Measurements from ENCODE around the gene ULK1. TPM values are rescaled to one million over a fixed set of nuclear protein-coding genes. Genes with fewer than 3 reads are reported as not detected.
A peak's percentile ranks its signal among the peaks of the same experiment; 100 is the strongest.
"Not testable (repeated sequence)": the region's sequence is repeated elsewhere in the genome, so short reads cannot be mapped to it uniquely, and the experiment has no call there.

Gene ULK1
- total RNA-seq, 2 experiments from 2014 or later, result 20.2 to 24.4 TPM

DNA sequence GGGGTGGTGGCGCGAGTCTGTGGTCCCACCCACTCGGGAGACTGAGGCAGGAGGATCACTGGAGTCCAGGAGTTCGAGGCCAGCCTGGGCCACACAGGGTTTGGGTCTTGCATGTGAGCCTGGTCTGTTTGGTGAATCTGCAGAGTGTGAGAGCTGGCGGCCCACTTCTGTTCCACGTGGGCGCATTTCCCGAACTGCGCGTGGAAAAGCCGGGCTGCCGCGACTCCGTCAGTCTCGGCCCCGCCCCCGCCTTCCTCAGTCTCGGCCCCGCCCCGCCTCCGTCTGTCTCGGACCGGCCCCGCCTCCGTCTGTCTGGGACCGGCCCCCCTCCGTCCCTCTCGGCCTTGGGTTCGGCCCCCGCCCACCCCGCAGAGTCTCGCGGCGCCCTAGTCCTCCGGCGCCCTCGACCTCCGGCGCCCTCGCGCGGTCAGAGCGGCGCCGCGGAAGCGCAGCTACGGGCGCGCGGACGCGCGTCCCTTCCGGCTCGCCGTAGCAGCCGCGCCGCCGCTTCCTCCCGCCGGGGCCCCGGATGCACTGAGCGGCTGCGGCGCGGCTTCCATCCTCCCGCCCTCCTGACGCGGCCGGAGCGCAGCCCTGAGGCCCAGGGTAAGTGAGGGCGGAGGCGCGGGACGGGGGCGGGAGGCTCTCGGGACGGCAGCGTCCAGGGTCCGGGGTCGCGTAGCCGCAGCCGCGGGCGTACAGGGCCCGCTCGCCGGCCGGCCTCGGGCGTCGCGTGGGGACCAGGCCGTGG lies 55.2 kb downstream of the ULK1 start, which contains the start of gene EP400:
Gene EP400, plus strand, starts transcription at position 512 of the 751 bp plus-strand sequence. CDS start 10,678 bp downstream, outside the sequence.
- ATAC-seq (peak; percentile 94), DNase-seq (peak; percentile 97)
- Mint-ChIP-seq H3K27ac (peak within 1 kb of the TSS; percentile 93), H3K4me1 (peaks cover 40% of the 10 kb centered on the region), H3K36me3 (peaks cover 9% of the 10 kb centered on the region), H3K9me3 (ENCODE audit: low read depth) (no peaks in the 10 kb centered on the region), H3K4me3 (peak within 1 kb of the TSS; percentile 87), H3K27me3 (no peaks in the 10 kb centered on the region)
- CTCF ChIA-PET, result interaction anchor here (1.0 to 2.3 kb wide), 2 partner anchors 20 to 113 kb away, joined by 4 to 7 read pairs; partner anchors contain the start of gene PUS1

- peaks cover 40% of the 10 kb centered on the region for H3K4me1 Mint-ChIP-seq
- peaks cover 5% of the 10 kb centered on the region for H3K36me3 Mint-ChIP-seq
- H3K27ac Mint-ChIP-seq, result peak overlapping the region; percentile 93
- CTCF ChIA-PET, result interaction anchor here (1.0 to 2.3 kb wide), 2 partner anchors 21 to 114 kb away, joined by 4 to 7 read pairs; partner anchors contain the start of gene PUS1
- peak overlapping the region; percentile 87 for H3K4me3 Mint-ChIP-seq
- no peaks in the 10 kb centered on the region for H3K9me3 Mint-ChIP-seq (ENCODE audit: low read depth)
- ATAC-seq (peak; percentile 28), DNase-seq (peak; percentile 60)
- no peaks in the 10 kb centered on the region for H3K27me3 Mint-ChIP-seq
These were observed 55.9 kb downstream of the ULK1 start for GRCh38 chr12:131950182-131950913.

- H3K27me3 Mint-ChIP-seq; H3K4me3 Mint-ChIP-seq; H3K27ac Mint-ChIP-seq; H3K9me3 Mint-ChIP-seq (ENCODE audit: low read depth); ATAC-seq; CTCF ChIA-PET; H3K36me3 Mint-ChIP-seq: not testable (repeated sequence)
- H3K4me1 Mint-ChIP-seq, result peaks cover 37% of the 10 kb centered on the region
- DNase-seq, result peak; percentile 22
These were observed 59.4 kb downstream of the ULK1 start for GRCh38 chr12:131953810-131954209.

DNA sequence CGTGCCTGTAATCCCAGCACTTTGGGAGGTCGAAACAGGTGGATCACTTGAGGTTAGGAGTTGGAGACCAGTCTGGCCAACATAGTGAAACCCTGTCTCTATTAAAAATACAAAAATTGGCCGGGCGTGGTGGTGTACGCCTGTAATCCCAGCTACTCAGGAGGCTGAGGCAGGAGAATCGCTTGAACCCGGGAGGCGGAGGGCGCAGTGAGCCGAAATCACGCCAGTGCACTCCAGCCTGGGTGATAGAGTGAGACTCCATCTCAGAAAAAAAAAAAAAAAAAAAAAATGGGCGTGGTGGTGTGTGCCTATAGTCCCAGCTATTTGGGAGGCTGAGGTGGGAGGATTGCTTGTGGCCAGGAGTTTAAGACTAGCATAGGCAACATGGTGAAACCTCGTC lies 60.0 kb downstream of the ULK1 start:
- H3K36me3 Mint-ChIP-seq; ATAC-seq; H3K27me3 Mint-ChIP-seq; CTCF ChIA-PET; H3K4me3 Mint-ChIP-seq; H3K27ac Mint-ChIP-seq; H3K9me3 Mint-ChIP-seq (ENCODE audit: low read depth): not testable (repeated sequence)
- DNase-seq, result peak; percentile 16
- peaks cover 37% of the 10 kb centered on the region for H3K4me1 Mint-ChIP-seq

DNA sequence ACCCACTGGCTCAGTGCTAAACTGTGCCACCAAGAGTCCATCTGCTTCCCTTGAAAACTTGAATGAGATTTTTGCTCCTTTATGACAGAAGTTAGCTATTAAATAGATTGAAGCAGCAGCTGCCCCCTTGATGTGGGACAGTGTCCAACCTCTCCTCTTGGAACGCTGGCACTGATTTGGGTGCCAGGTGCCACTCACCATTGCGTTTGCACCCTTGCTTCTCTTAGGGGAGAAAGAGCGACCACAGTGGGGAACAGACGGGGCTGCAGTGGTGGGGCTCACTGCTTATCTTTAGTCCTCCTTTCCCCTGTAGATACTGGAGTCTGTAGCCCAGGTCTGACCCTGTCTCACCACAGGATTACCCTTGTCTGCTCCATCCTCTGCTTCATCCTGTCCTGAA lies 64.7 kb downstream of the ULK1 start:
- H3K4me3 Mint-ChIP-seq, result no peak overlapping the region
- peaks cover 10% of the 10 kb centered on the region for H3K36me3 Mint-ChIP-seq
- no peaks in the 10 kb centered on the region for H3K9me3 Mint-ChIP-seq (ENCODE audit: low read depth)
- CTCF ChIA-PET, result no interaction called here
- no peak for DNase-seq
- H3K4me1 Mint-ChIP-seq, result peaks cover 43% of the 10 kb centered on the region
- ATAC-seq, result no peak
- no peak overlapping the region for H3K27ac Mint-ChIP-seq
- H3K27me3 Mint-ChIP-seq, result no peaks in the 10 kb centered on the region

DNA sequence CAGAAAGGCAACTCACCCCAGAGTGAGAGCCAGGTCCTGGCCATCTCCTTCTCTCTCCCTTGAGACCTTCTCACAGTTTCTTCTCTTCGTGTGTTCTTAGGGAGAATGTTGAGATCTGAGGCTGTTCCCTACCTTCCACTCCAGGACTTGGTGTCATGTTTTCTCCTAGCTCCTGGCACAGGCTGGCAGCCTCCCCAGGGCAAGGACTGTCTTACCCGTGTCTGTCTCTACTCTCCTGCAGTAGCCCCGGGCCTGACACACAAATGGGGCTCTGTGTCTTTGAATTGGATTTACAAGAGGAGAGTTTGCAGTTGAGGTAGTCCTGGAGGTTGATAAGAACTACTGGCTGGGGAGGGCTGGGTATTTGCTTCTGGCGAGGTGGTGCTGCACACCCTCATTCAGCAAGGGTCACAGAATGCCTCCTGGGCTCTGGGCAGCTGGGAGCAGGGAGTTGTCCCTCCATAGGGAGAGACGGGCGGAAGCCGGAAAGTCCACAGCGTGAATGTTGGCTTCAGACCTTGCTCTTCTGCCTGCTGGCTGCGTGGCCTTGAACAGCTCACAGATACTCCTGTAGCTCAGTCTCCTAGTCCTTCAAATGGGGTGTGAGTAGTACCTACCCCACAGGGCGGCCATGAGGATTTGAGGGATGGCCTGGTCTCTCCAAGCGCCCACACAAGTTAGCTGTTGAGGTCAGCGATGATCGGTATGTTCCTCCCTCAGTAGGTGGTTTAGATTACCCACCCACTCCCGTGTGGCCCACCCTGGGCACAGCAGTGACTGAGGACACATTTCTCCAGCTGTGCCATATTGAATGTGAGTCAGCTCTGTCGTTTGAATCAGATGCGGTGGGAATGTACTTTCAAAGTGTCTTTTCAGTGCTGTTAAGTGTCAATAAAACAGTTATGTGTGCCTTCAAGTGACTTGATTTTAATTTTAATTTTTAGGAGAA lies 65.5 kb downstream of the ULK1 start:
- ATAC-seq, result no peak
- H3K27ac Mint-ChIP-seq, result no peak overlapping the region
- peaks cover 47% of the 10 kb centered on the region for H3K4me1 Mint-ChIP-seq
- no peaks in the 10 kb centered on the region for H3K9me3 Mint-ChIP-seq (ENCODE audit: low read depth)
- H3K36me3 Mint-ChIP-seq, result peaks cover 13% of the 10 kb centered on the region
- H3K27me3 Mint-ChIP-seq, result no peaks in the 10 kb centered on the region
- CTCF ChIA-PET, result no interaction called here
- DNase-seq, result no peak
- no peak overlapping the region for H3K4me3 Mint-ChIP-seq

DNA sequence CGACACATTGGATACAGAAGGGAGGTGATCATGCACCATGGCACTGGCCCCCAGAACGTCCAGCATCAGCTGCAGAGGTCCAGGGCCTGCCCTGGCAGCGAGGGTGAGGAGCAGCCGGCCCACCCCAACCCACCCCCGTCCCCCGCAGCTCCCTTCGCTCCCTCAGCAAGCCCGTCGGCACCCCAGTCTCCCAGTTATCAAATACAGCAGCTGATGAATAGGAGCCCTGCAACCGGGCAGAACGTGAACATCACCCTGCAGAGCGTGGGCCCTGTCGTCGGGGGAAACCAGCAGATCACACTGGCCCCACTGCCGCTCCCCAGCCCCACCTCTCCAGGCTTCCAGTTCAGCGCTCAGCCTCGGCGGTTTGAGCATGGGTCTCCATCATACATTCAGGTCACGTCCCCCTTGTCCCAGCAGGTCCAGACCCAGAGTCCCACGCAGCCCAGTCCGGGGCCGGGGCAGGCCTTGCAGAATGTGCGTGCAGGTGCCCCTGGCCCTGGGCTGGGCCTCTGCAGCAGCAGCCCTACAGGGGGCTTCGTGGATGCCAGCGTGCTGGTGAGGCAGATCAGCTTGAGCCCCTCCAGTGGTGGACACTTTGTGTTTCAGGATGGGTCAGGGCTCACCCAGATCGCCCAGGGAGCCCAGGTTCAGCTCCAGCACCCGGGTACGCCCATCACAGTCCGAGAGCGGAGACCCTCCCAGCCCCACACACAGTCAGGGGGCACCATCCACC lies 66.3 kb downstream of the ULK1 start:
- H3K4me3 Mint-ChIP-seq; ATAC-seq; DNase-seq; CTCF ChIA-PET; H3K27ac Mint-ChIP-seq; H3K9me3 Mint-ChIP-seq (ENCODE audit: low read depth); H3K27me3 Mint-ChIP-seq: not testable (repeated sequence)
- Mint-ChIP-seq H3K36me3 (peaks cover 17% of the 10 kb centered on the region), H3K4me1 (peaks cover 48% of the 10 kb centered on the region)

- H3K27ac Mint-ChIP-seq; ATAC-seq; H3K9me3 Mint-ChIP-seq (ENCODE audit: low read depth); H3K27me3 Mint-ChIP-seq; H3K4me3 Mint-ChIP-seq; DNase-seq; CTCF ChIA-PET: not testable (repeated sequence)
- Mint-ChIP-seq H3K36me3 (peaks cover 17% of the 10 kb centered on the region), H3K4me1 (peaks cover 44% of the 10 kb centered on the region)
These were observed 66.9 kb downstream of the ULK1 start for GRCh38 chr12:131961328-131961727.

GRCh38 chr12:131962069-131962468 lies 67.6 kb downstream of the ULK1 start:
- Mint-ChIP-seq H3K27me3 (no peaks in the 10 kb centered on the region), H3K9me3 (ENCODE audit: low read depth) (no peaks in the 10 kb centered on the region), H3K36me3 (peaks cover 17% of the 10 kb centered on the region), H3K27ac (no peak overlapping the region), H3K4me3 (no peak overlapping the region), H3K4me1 (peaks cover 41% of the 10 kb centered on the region)
- DNase-seq (no peak), ATAC-seq (no peak)
- CTCF ChIA-PET, result interaction anchor here (0.7 to 1.6 kb wide), 2 partner anchors 27 to 35 kb away, joined by 3 read pairs; no protein-coding TSS in a partner anchor

DNA sequence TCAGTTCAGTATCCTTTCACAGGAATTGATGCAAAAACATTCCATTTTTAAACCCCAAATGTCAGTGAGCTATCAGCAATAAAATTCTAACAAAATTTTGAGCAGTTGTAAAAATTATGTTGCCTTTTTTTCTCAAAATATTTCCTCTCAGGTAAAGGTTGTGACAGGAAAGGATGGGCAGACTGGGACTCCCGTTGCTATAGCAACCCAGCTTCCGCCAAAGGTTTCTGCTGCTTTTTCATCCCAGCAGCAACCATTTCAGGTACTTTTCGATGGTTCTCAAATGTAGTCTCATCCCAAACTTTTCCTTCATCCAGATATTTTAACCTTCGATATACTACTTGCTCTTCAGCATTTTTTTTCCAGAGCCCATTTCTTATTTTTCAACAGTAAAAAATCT lies 69.0 kb downstream of the ULK1 start:
- Mint-ChIP-seq H3K36me3 (peaks cover 25% of the 10 kb centered on the region), H3K27me3 (no peaks in the 10 kb centered on the region), H3K27ac (no peak overlapping the region), H3K4me1 (peaks cover 37% of the 10 kb centered on the region), H3K9me3 (ENCODE audit: low read depth) (no peaks in the 10 kb centered on the region), H3K4me3 (no peak overlapping the region)
- ATAC-seq (no peak), DNase-seq (no peak)
- CTCF ChIA-PET, result interaction anchor here (0.9 to 1.6 kb wide), 2 partner anchors 34 to 178 kb away, joined by 3 read pairs; no protein-coding TSS in a partner anchor

DNA sequence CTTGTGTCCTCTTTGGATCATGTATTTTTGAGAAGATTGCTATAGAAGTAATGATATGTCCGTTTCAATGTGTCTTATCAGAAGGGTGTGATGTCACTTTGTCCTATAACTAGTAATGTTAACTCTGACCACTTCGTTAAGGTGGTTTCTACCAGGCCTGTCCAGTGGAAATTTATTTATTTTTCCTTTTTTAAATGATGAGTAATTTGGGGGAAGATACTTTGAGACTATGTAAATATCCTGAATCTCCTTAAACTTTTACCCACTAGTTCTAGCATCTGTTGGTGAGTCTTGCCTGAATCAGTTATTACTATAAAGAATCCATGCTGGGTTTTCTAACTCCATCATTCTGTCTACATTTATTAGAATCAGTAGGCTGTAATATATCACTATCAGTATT lies 70.7 kb downstream of the ULK1 start:
- Mint-ChIP-seq H3K27ac (no peak overlapping the region), H3K9me3 (ENCODE audit: low read depth) (no peaks in the 10 kb centered on the region), H3K36me3 (peaks cover 28% of the 10 kb centered on the region), H3K27me3 (no peaks in the 10 kb centered on the region), H3K4me3 (no peak overlapping the region), H3K4me1 (peaks cover 28% of the 10 kb centered on the region)
- ATAC-seq, result no peak
- CTCF ChIA-PET, result no interaction called here
- DNase-seq, result no peak

- CTCF ChIA-PET, result no interaction called here
- peaks cover 2% of the 10 kb centered on the region for H3K4me1 Mint-ChIP-seq
- no peaks in the 10 kb centered on the region for H3K27me3 Mint-ChIP-seq
- no peaks in the 10 kb centered on the region for H3K9me3 Mint-ChIP-seq (ENCODE audit: low read depth)
- peaks cover 11% of the 10 kb centered on the region for H3K36me3 Mint-ChIP-seq
- no peak overlapping the region for H3K27ac Mint-ChIP-seq
- DNase-seq, result no peak
- no peak for ATAC-seq
- no peak overlapping the region for H3K4me3 Mint-ChIP-seq
These were observed 76.8 kb downstream of the ULK1 start for GRCh38 chr12:131971226-131971625.

All from activated CD8-positive, alpha-beta memory T cell treated with anti-CD3 and anti-CD28 coated beads, Interleukin-2, amount 10 ng/mL, durations not matched to agents 7 days and 5 days (primary cell).